ENCODE measurements around the gene RAB43.
"Not testable (repeated sequence)": the region's sequence is repeated elsewhere in the genome, so short reads cannot be mapped to it uniquely, and the experiment has no call there.

The RAB43 gene

DNA sequence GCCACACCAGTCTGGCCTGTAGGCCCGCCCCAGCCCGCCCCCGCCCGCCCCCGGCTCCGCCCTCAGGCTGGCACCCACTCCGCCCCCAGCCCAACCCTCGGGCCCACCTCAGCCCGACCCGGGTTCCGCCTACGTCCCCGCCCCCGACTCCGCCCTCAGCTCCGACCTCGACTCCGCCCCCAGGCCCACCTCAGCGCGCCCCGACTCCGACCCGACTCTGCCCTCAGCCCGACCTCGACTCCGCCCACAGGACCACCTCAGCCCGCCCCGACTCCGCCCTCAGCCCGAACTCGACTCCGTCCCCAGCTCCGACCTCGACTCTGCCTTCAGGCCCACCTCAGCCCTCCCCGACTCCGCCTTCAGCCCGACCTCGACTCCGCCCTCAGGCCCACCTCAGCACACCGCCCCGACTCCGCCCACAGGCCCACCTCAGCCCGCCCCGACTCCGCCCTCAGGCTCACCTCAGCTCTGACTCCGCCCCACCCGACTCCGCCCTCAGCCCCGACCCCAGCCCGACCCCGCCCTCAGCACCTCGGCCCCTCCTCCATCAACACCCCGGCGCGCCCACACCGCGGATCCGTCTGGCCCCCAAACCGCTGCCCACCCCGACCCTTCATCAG lies at the start of gene RAB43:
Gene RAB43, minus strand, starts transcription at position 13 of the 620 bp plus-strand sequence. CDS start 315 bp downstream, outside the sequence.
- DNase-seq = peak; percentile 59

DNA sequence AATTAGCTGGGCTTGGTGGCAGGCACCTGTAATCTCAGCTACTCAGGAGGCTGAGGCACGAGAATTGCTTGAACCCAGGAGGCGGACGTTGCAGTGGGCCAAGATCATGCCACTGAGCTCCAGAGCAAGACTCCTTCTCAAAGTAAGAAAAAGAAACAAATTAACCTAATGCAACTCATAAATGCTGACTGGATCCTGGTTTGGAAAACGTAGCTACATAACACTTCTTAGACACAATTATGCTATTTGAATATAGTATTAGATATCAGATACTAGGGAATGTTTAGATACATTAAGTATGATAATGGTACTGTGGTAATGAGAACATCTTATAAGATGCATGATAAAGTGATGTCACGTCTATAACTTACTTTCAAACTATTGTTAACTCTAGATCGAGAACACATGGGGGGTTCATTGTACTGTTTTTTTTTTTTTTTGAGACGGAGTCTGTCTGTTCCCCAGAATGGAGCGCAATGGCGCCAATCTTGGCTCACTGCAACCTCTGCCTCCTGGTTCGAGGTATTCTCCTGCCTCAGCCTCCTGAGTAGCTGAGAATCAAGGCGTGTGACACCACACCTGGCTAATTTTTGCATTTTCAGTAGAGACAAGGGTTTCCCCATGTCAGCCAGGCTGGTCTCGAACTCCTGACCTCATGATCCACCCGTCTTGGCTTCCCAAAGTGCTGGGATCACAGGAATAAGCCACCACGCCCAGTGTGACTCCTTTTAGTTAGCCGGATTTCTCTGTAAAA lies 45.2 kb upstream of the RAB43 start:
- DNase-seq = no peak

DNA sequence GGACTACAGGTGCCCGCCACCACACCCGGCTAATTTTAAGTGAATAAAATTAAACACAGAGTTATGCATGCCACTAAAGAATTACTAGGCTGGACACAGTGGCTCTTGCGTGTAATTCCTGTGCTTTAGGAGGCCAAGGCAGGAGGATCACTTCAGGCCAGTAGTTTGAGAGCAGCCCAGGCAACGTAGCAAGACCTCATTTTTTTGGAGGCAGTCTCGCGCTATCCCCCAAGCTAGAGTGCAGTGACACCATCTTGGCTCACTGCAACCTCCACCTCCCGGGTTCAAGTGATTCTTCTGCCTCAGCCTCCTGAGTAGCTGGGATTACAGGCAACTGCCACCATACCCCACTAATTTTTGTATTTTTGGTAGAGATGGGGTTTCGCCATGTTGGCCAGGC lies 44.0 kb upstream of the RAB43 start:
- not testable (repeated sequence) for DNase-seq

DNA sequence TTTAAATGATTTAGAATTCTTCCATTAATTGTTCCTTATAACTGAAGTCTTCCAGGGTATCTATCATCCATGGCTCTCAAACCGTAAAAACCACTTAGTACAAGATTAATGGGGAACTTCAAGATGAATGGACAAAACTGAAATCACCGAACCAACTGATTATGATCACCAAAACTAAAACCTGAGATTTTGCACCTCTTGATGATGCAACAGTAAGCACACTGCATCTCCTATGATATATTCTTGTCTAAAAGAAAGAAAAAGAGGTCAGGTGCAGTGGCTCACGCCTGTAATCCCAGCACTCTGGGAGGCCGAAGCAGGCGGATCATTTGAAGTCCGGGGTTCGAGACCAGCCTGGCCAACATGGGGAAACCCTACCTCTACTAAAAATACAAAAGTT lies 42.9 kb upstream of the RAB43 start:
- no peak for DNase-seq

DNA sequence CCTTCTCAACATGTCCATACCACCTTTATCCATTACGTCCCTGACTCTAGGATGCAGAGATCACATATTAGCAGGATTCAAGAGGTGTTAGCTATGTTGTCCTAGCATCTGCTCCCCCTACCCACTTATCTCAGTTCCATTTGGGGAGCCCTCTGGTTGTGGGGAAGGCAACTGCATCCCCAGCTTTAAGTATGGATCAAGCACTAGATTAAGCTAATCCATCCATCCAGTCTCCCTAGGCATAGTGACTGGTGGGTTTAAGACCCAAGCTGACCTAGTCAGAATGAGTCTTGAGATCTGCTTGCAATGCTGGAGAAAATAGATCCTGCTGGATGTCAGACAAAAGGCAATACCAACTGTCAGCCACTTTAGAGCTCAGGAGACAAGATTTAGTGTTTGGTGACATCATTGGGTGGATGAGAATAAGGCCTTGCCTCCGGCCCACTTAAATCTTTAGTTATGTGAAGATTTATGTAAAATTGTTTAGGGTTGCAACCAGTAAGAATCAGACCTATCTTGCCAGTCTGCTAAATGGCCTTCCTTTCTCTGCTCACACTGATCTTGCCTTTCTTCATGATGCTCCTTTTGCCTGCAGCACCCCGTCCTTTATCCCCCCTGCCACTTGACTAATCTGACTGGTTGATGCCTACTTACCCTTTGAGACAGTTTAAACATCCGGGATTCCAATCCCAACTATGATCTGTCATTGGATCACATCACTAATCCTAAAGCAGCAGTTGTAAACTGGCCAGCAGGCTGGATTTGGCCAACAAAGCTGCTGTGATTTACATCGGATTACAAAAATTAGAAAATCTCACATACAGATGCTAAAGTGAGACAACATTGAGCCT lies 41.4 kb upstream of the RAB43 start:
- DNase-seq = no peak

DNA sequence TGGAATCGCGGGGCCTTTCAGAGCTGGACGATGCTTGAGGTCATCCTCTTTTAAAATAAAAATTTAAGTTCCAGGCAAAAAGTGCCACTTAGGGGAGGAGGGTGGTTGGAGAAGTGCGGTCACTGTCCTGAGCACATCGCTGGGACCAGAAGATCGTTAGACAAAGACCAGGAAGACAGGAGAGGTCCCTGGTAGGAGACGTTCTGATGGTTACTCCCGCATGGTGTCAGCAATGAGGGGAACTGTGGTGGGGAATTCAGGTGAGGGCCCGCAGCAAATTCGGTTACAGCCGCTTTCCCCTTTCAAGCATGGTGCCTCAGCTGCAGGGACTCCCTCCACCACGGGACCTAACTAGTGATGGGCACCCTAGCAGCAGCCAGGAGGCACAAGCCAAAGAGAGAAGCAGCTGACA lies 40.3 kb upstream of the RAB43 start:
- no peak for DNase-seq

DNA sequence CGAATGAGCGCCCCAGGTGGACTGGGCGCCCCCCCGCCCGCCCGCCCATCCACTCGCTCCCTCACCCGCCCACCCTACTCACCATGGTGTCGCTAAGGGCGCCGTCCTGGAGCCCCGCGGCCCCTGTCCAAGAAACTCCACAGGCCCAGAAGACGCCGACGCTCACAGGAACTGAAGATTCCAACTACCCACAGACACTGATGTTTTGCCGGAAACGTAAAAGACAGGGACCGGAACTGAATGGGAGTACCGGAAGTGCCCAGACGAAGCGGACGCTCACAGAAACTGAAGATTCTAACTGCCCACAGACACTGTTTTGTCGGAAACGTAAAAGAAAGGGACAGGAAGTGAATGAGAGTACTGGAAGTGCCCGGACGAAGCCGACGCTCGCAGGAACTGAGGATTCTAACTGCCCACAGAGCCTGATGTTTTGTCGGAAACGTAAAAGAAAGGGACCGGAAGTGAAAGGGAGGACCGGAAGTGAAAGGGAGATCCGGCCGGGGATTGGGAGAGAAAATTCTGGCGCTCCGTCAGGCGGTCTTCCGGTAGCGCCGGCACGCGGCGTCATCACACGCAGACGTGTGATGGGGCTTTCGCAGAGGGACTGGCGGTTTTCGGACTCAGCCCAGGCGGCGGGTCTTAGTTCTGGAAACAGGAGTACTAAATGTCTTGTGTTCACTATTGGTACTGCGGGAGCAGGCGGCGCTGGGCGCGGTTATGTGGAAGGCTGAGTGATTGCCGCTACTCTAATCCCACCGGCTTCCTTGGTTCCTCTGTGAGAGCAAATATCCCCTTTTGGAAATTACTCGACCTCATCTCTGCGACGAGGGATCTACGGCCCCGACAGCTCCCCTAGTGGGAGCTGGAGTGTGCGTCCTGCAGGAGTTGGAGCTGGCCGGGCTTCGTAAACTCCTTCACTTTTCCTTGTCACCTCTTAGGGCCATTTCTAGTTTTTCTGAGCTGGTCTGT lies 39.6 kb upstream of the RAB43 start, which contains the start of gene ISY1:
Gene ISY1, minus strand, starts transcription at position 173 of the 969 bp plus-strand sequence. Its CDS starts 88 bp downstream, at position 85.
- DNase-seq = peak; percentile 85

DNA sequence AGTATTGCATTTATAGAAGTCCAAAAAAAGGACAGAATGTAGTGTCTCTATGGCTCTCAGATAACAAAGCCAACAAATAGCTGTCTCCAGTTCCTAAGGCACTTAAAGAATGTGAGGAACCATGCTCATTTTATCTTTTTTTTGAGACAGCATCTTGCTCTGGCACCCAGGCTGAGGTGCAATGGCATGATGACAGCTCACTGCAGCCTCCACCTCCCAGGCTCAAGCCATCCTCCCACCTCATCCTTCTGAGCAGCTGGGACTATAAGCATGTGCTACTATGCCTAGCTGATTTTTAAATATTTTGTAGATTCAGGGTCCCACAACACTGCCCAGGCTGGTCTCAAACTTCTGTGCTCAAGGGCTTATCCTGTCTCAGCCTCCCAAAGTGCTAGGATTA lies 23.2 kb upstream of the RAB43 start:
- DNase-seq = no peak

DNA sequence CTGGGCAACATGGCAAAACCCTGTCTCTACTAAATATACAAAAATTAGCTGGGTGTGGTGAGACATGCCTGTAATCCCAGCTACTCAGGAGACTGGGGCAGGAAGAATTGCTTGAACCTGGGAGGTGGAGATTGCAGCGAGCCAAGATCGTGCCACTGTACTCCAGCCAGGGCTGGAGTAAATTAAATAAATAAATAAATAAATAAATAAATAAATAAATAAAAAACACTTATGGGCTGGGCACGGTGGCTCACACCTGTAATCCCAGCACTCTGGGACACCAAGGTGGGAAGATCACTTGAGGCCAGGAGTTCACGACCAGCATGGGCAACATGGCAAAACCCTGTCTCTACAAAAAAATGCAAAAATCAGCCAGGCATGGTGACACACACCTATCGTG lies 19.4 kb upstream of the RAB43 start:
- not testable (repeated sequence) for DNase-seq

DNA sequence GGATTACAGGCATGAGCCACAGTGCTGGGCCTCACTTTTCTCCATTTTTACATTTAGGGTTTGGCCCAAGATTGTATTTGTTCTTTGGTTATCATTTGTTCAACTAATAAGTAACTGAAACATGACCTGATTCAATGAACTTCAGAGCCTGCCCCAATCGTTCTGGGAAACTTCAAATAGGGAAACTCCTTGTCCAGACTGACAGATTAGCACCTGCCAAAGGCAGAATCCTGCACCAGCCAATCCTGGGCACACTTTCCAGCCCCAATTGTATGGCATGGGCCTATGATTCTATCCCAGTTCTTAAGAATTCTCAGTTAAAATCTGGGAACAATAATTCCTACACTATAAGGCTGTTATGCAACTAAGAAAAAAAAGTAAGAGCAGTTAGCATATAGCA lies 18.3 kb upstream of the RAB43 start:
- DNase-seq = no peak

DNA sequence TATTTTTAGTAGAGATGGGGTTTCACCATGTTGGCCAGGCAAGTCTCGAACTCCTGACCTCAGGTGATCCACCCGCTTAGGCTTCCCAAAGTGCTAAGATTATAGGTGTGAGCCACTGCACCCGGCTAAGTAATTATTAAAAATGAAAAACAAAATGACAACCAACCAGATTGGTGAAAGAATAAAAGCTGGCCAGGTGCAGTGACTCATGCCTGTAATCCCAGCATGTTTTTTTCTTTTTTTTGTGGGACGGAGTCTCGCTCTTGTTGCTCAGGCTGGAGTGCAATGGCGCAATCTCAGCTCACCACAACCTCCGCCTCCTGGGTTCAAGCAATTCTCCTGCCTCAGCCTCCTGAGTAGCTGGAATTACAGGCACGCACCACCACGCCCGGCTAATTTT lies 14.7 kb upstream of the RAB43 start:
- not testable (repeated sequence) for DNase-seq

DNA sequence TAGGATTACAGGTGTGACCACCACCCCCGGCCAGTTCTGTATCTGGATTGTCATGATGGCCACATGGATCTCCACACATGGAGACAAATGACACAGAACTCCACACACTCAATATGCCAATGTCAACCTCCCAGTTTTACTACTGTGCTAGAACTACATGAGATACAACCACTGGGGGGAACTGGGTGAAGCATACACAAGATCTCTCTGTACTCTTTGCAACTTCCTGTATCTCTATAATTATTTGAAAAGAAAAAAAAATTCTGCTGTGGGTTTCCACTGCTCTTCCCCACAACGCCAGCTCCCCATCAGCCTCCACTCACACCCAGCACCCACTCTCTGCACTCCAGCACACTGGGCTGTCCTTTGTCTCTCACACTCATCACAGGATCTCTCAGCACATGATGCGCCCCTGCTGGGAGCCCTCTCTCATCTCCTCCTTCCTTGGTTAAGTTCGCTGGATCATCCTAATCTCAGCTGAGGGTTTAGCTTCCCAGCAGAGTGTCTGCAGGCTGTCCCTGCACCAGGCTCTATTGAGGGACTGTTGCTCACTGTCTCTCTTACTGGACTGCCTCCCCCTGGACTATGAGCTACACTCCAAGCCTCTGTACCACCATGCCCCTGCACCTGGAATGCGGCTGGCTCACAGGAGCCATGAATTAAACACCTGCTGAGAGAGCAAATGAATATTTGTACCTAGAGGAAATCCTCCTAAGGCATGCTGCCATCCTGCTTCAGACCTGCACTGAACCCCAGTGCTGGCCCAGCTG lies 10.7 kb upstream of the RAB43 start:
- DNase-seq = no peak

DNA sequence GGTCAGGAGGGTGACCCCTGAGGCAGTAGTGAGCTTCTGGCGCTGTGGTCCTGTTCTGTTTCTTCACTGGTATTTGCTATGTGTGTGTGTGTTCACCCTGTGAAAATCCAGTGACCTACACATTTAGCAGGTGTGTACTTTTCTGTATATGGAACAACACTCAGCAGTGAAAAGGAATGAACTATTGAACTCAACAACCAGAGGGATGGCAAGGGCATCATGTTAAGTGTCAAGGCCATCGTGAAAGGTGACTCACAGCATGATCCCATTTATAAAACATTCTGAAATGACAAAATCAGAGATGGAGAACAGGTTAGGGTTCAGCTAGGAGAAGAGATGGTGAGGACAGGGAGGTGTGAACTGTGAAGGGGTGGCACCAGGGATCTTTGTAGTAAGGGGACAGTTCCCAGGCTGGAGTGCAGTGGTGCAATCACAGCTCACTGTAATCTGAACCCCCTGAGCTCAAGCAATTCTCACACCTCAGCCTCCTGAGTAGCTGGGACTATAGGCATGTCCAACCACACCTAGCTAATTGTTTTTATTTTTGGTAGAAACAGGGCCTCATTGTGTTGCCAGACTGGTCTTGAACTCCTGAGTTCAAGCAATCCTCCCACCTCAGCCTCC lies 10.0 kb upstream of the RAB43 start:
- no peak for DNase-seq

DNA sequence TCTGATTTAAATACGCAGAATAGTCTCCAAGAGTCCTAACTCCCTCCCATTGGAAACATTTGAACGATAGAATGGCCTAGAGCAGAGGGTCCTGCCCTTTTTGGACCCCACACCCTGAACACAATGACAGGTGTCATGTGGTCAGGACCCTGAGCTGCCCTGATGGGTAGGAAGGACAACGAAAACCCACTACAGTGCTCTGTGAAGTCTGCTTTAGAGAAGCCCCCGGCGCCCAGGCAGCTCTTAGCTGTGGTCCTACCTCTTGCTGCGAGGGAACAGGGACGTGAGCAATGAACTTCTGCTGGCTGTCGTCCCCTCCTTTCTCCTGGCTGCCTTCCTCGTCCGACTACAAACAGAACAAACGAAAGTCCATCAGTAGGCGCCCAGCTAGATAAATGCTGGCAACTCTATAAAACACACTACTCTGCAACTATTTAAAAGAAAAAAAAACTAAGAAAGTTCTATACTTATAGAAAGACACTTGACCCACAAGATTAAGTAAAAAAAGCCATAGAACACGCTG lies 8.7 kb upstream of the RAB43 start:
- no peak for DNase-seq

DNA sequence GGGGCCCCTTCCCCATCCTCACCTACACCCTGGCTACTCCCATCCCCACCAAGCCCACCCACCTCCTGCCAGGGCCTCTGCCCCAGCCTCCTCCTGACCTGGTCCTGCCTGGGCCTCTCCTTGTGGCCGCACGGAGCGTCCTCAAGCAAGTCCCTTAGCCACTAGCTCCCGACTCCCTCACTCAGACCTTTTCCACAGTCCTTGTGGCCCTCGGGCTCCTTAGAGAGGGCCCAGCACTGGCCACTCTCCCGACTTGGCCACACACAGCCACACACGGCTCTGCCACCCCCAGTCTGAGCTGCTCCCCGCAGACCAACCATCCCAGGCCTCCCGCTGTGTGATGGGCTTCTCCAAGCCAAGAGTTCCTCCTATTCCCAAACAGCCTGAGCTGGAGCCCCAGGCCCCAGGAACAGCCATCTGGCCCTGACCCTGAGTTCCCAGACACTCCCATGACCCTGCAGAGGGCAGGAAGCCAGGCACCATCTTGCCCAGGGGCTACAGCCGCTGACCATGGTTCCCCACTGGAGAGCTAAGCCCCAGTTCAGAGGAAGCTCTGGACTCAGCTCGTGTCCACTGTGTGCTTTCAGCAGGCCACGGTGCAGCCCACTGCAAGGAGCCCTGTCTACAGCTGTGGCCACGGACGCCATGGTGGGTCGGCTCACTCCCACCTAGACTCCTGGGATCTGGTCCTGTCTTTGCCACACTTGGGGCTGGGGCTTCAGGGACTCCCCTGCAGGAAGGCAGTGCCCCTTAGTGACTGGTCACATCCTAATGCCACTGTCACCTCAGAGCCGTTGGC lies 7.0 kb upstream of the RAB43 start:
- DNase-seq = no peak

DNA sequence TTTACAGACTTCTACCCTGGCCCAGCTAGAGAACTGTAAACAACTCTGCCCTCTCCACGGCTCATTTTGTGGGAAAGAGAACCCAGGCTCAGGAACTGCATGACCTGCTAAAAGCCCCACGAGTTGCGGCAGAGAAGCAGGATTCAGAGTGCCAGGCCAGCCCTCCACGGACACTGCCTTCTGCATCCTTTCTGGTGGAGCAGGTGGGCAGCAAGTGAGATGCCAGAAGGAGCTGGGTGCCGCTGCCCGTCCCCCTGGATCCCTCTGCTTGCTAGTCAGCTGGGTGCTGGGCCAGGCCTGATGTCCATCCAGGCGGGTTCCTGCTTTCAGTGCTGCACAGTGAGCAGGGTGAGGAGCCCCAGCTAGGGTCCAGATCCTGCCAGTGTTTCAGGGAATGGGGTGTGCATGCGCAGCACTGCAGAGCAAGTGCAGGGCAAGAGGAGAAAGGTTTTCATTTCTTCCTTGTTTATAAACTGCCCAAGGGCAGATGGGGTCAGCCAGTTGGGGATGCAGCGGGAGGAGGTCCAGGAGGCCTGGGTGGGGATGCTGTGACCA lies 5.2 kb upstream of the RAB43 start:
- no peak for DNase-seq

DNA sequence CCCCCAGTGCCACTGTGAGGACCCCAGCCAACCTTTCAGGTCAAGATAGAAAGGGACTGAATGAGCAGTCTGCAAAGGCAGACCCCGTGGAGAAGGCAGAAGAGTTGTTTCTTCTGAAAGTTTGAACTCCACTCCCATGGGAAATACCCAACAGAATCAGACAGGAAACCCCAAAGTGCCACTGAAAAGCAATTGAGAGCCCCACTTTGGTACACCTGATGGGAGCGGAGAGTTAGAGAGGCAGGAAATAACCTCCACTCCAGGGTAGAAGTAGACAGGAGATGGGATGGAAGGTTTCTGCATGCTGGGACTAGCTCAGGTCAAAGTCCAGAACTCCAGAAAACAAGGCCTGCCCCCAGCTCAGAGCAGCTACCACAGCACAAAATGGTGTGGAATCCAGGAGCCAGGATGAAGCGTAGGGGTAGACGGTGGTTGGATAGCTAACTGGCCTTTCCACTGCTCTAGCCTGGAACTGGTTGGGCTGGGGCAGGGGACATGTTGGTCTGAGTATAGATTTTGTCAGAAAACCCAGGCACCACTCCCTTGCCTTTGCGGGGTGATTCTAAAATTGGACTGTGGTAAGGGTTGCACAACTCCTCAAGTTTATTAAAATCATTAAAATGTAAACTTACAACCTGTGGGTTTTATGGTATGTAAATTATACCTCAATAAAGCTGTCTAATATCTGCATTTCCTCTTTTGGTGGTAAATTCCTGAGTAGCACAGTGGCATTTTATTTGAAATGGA lies 1.9 kb upstream of the RAB43 start:
- DNase-seq = no peak

DNA sequence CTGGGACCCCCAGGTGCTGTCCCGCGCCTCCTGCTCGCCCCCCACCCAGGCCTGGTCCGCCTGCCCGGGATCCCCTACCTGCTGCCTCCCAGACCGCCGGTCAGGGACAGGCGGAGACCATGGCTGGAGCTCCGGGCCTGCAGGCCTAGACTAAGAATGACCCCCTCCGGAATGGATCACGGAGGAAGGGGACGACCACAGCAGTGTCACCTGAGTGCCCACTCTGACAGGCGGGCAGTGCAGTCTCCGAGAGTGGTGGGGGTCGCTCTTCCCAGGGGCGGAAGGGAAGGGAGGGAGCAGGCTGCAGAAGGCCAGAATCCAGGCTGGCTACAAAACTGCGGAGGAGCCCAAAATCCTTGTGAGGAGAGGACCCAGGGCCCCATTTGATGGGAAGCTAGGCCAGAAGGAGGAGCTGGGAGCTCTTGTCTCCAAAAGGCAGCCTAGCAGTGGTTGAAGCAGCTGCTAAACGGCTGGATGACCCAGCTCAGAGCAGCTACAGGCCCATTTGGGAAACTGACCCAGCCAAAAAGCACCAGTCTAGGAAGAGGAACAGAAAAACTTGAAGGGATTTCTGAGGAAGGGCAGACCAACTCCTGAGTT lies 908 bp upstream of the RAB43 start:
- no peak for DNase-seq
